ENCODE data around the gene TANGO2.

TANGO2 gene

GRCh38 chr22:20060700-20061480 lies 40.0 kb downstream of the TANGO2 start:
- Histone ChIP-seq H3K4me3 (ENCODE audit: low read length) (no peak overlapping the region), H2BK15ac (replicated peaks; ENCODE audit: low read depth) (no peak overlapping the region), H3K27me3 (ENCODE audit: insufficient read depth, low read length, poor library complexity) (no peaks in the 10 kb centered on the region), H4K8ac (ENCODE audit: low read depth, low read length) (no peak overlapping the region), H2BK5ac (ENCODE audit: low read length) (no peak overlapping the region), H2AK5ac (ENCODE audit: low read length) (no peak overlapping the region), H3K79me2 (ENCODE audit: control insufficient read depth, insufficient read depth, low read length) (no peaks in the 10 kb centered on the region), H3K36me3 (ENCODE audit: control insufficient read depth, insufficient read depth, low read length) (no peaks in the 10 kb centered on the region), H3K4ac (ENCODE audit: low read depth, low read length) (no peak overlapping the region), H3K23ac (ENCODE audit: low read length) (no peak overlapping the region), H3K4me1 (ENCODE audit: control insufficient read depth, low read depth, low read length) (no peaks in the 10 kb centered on the region), H3K9ac (ENCODE audit: low read length) (no peak overlapping the region), H3K27ac (ENCODE audit: low read depth, low read length) (no peak overlapping the region), H3K56ac (ENCODE audit: low read length) (no peak overlapping the region), H4K5ac (ENCODE audit: low read length) (no peak overlapping the region), H3K4me2 (ENCODE audit: low read length) (no peak overlapping the region), H3K79me1 (ENCODE audit: low read length) (no peaks in the 10 kb centered on the region), H3K18ac (ENCODE audit: low read length) (no peak overlapping the region), H2BK120ac (ENCODE audit: low read depth, low read length) (no peak overlapping the region)
- DNase-seq: no peak
- no CpG with 5 or more reads among the region's 10 CpGs for WGBS (ENCODE audit: extremely low coverage, insufficient coverage, low lambda C conversion rate)

GRCh38 chr22:20061481-20061861 lies 40.6 kb downstream of the TANGO2 start:
- Histone ChIP-seq H4K5ac (ENCODE audit: low read length) (no peak overlapping the region), H2AK5ac (ENCODE audit: low read length) (no peak overlapping the region), H3K23ac (ENCODE audit: low read length) (no peak overlapping the region), H3K4me3 (ENCODE audit: low read length) (no peak overlapping the region), H3K79me2 (ENCODE audit: control insufficient read depth, insufficient read depth, low read length) (no peaks in the 10 kb centered on the region), H3K36me3 (ENCODE audit: control insufficient read depth, insufficient read depth, low read length) (no peaks in the 10 kb centered on the region), H3K4ac (ENCODE audit: low read depth, low read length) (no peak overlapping the region), H2BK15ac (replicated peaks; ENCODE audit: low read depth) (no peak overlapping the region), H2BK5ac (ENCODE audit: low read length) (no peak overlapping the region), H3K27ac (ENCODE audit: low read depth, low read length) (no peak overlapping the region), H3K56ac (ENCODE audit: low read length) (no peak overlapping the region), H3K4me1 (ENCODE audit: control insufficient read depth, low read depth, low read length) (no peaks in the 10 kb centered on the region), H3K9ac (ENCODE audit: low read length) (no peak overlapping the region), H2BK120ac (ENCODE audit: low read depth, low read length) (no peak overlapping the region), H4K8ac (ENCODE audit: low read depth, low read length) (no peak overlapping the region), H3K18ac (ENCODE audit: low read length) (no peak overlapping the region), H3K4me2 (ENCODE audit: low read length) (no peak overlapping the region), H3K79me1 (ENCODE audit: low read length) (no peaks in the 10 kb centered on the region), H3K27me3 (ENCODE audit: insufficient read depth, low read length, poor library complexity) (no peaks in the 10 kb centered on the region)
- no peak for DNase-seq
- WGBS (ENCODE audit: extremely low coverage, insufficient coverage, low lambda C conversion rate): no CpG with 5 or more reads among the region's 11 CpGs

GRCh38 chr22:20062043-20062765 lies 41.3 kb downstream of the TANGO2 start:
- no peaks in the 10 kb centered on the region for H3K4me1 ChIP-seq (ENCODE audit: control insufficient read depth, low read depth, low read length)
- no peak overlapping the region for H3K56ac ChIP-seq (ENCODE audit: low read length)
- no peak overlapping the region for H3K23ac ChIP-seq (ENCODE audit: low read length)
- H2BK5ac ChIP-seq (ENCODE audit: low read length): no peak overlapping the region
- H2BK15ac ChIP-seq (replicated peaks; ENCODE audit: low read depth): no peak overlapping the region
- no peak overlapping the region for H4K8ac ChIP-seq (ENCODE audit: low read depth, low read length)
- H3K79me2 ChIP-seq (ENCODE audit: control insufficient read depth, insufficient read depth, low read length): no peaks in the 10 kb centered on the region
- no peak overlapping the region for H3K18ac ChIP-seq (ENCODE audit: low read length)
- no peak for DNase-seq
- no peak overlapping the region for H3K27ac ChIP-seq (ENCODE audit: low read depth, low read length)
- H2BK120ac ChIP-seq (ENCODE audit: low read depth, low read length): no peak overlapping the region
- no peak overlapping the region for H3K4ac ChIP-seq (ENCODE audit: low read depth, low read length)
- H3K9ac ChIP-seq (ENCODE audit: low read length): no peak overlapping the region
- H3K4me3 ChIP-seq (ENCODE audit: low read length): no peak overlapping the region
- no peak overlapping the region for H3K4me2 ChIP-seq (ENCODE audit: low read length)
- H3K79me1 ChIP-seq (ENCODE audit: low read length): no peaks in the 10 kb centered on the region
- no peaks in the 10 kb centered on the region for H3K36me3 ChIP-seq (ENCODE audit: control insufficient read depth, insufficient read depth, low read length)
- H4K5ac ChIP-seq (ENCODE audit: low read length): no peak overlapping the region
- H2AK5ac ChIP-seq (ENCODE audit: low read length): no peak overlapping the region
- WGBS (ENCODE audit: extremely low coverage, insufficient coverage, low lambda C conversion rate): no CpG with 5 or more reads among the region's 18 CpGs
- no peaks in the 10 kb centered on the region for H3K27me3 ChIP-seq (ENCODE audit: insufficient read depth, low read length, poor library complexity)

GRCh38 chr22:20062766-20063083 lies 41.8 kb downstream of the TANGO2 start:
- Histone ChIP-seq H3K23ac (ENCODE audit: low read length) (no peak overlapping the region), H4K5ac (ENCODE audit: low read length) (no peak overlapping the region), H3K79me2 (ENCODE audit: control insufficient read depth, insufficient read depth, low read length) (no peaks in the 10 kb centered on the region), H3K18ac (ENCODE audit: low read length) (no peak overlapping the region), H3K4ac (ENCODE audit: low read depth, low read length) (no peak overlapping the region), H3K79me1 (ENCODE audit: low read length) (no peaks in the 10 kb centered on the region), H3K4me3 (ENCODE audit: low read length) (no peak overlapping the region), H3K9ac (ENCODE audit: low read length) (no peak overlapping the region), H2BK15ac (replicated peaks; ENCODE audit: low read depth) (no peak overlapping the region), H3K27ac (ENCODE audit: low read depth, low read length) (no peak overlapping the region), H3K4me1 (ENCODE audit: control insufficient read depth, low read depth, low read length) (no peaks in the 10 kb centered on the region), H3K56ac (ENCODE audit: low read length) (no peak overlapping the region), H4K8ac (ENCODE audit: low read depth, low read length) (no peak overlapping the region), H3K36me3 (ENCODE audit: control insufficient read depth, insufficient read depth, low read length) (no peaks in the 10 kb centered on the region), H2BK120ac (ENCODE audit: low read depth, low read length) (no peak overlapping the region), H3K27me3 (ENCODE audit: insufficient read depth, low read length, poor library complexity) (no peaks in the 10 kb centered on the region), H3K4me2 (ENCODE audit: low read length) (no peak overlapping the region), H2AK5ac (ENCODE audit: low read length) (no peak overlapping the region), H2BK5ac (ENCODE audit: low read length) (no peak overlapping the region)
- no peak for DNase-seq
- WGBS (ENCODE audit: extremely low coverage, insufficient coverage, low lambda C conversion rate): no CpG with 5 or more reads among the region's 11 CpGs

- Histone ChIP-seq H4K8ac (ENCODE audit: low read depth, low read length) (no peak overlapping the region), H3K79me1 (ENCODE audit: low read length) (no peaks in the 10 kb centered on the region), H3K36me3 (ENCODE audit: control insufficient read depth, insufficient read depth, low read length) (no peaks in the 10 kb centered on the region), H3K79me2 (ENCODE audit: control insufficient read depth, insufficient read depth, low read length) (no peaks in the 10 kb centered on the region), H2BK5ac (ENCODE audit: low read length) (no peak overlapping the region), H3K56ac (ENCODE audit: low read length) (no peak overlapping the region), H3K23ac (ENCODE audit: low read length) (no peak overlapping the region), H2BK15ac (replicated peaks; ENCODE audit: low read depth) (no peak overlapping the region), H3K27me3 (ENCODE audit: insufficient read depth, low read length, poor library complexity) (no peaks in the 10 kb centered on the region), H3K18ac (ENCODE audit: low read length) (no peak overlapping the region), H3K4me2 (ENCODE audit: low read length) (no peak overlapping the region), H3K27ac (ENCODE audit: low read depth, low read length) (no peak overlapping the region), H2BK120ac (ENCODE audit: low read depth, low read length) (no peak overlapping the region), H3K4ac (ENCODE audit: low read depth, low read length) (no peak overlapping the region), H3K4me3 (ENCODE audit: low read length) (no peak overlapping the region), H2AK5ac (ENCODE audit: low read length) (no peak overlapping the region), H3K4me1 (ENCODE audit: control insufficient read depth, low read depth, low read length) (no peaks in the 10 kb centered on the region), H3K9ac (ENCODE audit: low read length) (no peak overlapping the region), H4K5ac (ENCODE audit: low read length) (no peak overlapping the region)
- WGBS (ENCODE audit: extremely low coverage, insufficient coverage, low lambda C conversion rate): no CpG with 5 or more reads among the region's 27 CpGs
- DNase-seq: no peak
Observed at GRCh38 chr22:20063271-20064139, 42.6 kb downstream of the TANGO2 start.
